ENCODE data around the gene KNOP1.
"Not testable (repeated sequence)": the region's sequence is repeated elsewhere in the genome, so short reads cannot be mapped to it uniquely, and the experiment has no call there.

Gene KNOP1

GRCh38 chr16:19718624-19718965 lies 568 bp upstream of the KNOP1 start:
- peak overlapping the region in 1 of 2 experiments; percentile 49 for H3K27ac ChIP-seq (ENCODE audit: insufficient read depth in 1 of 2, low read depth in 1 of 2, low read length in 2 of 2, poor library complexity in 1 of 2, severe bottlenecking in 2 of 2)
- CTCF ChIA-PET, result interaction anchor here (1.7 kb wide), 1 partner anchor 89 kb away, joined by 4 read pairs; no protein-coding TSS in a partner anchor
- no peaks in the 10 kb centered on the region for H3K27me3 ChIP-seq (replicated peaks in 2 of 5; ENCODE audit: control insufficient read depth in 4 of 5, insufficient read depth in 5 of 5, low read length in 4 of 5)
- no peaks in the 10 kb centered on the region for H3K9me3 ChIP-seq (ENCODE audit: control extremely low read depth in 1 of 5, control insufficient read depth in 4 of 5, insufficient read depth in 2 of 5, low read depth in 1 of 5, low read length in 4 of 5)
- H3K4me3 ChIP-seq (ENCODE audit: control insufficient read depth in 1 of 7, extremely low read depth in 1 of 7, insufficient read depth in 4 of 7, low read depth in 2 of 7, low read length in 6 of 7), result peak overlapping the region; percentile 88 to 99 (median 91)
- H3K4me1 ChIP-seq (ENCODE audit: control extremely low read depth in 1 of 4, control insufficient read depth in 4 of 4, insufficient read depth in 4 of 4, low read length in 3 of 4), result peaks cover 4 to 21% (median 13%) of the 10 kb centered on the region in 4 experiments
- peak in 2 of 3 donors; percentile 15 to 36 for DNase-seq
- POLR2A ChIA-PET, result no interaction called here
- 0% methylated on average over 21 of the region's 21 CpGs for WGBS (ENCODE audit: insufficient coverage)
- H3K36me3 ChIP-seq (ENCODE audit: control insufficient read depth in 4 of 4, insufficient read depth in 4 of 4, low read length in 3 of 4), result peaks cover 0 to 15% (median 6%) of the 10 kb centered on the region in 4 experiments

- 2% methylated on average over 6 of the region's 10 CpGs for WGBS (ENCODE audit: insufficient coverage)
- CTCF ChIA-PET, result interaction anchor here (1.7 kb wide), 1 partner anchor 90 kb away, joined by 4 read pairs; no protein-coding TSS in a partner anchor
These were observed 713 bp downstream of the KNOP1 start for GRCh38 chr16:19717314-19717713.

GRCh38 chr16:19716728-19717127 lies 1.3 kb downstream of the KNOP1 start:
- H3K4me1 ChIP-seq (ENCODE audit: control extremely low read depth in 1 of 4, control insufficient read depth in 4 of 4, insufficient read depth in 4 of 4, low read length in 3 of 4), result peaks cover 4 to 21% (median 13%) of the 10 kb centered on the region in 4 experiments
- H3K9me3 ChIP-seq (ENCODE audit: control extremely low read depth in 1 of 5, control insufficient read depth in 4 of 5, insufficient read depth in 2 of 5, low read depth in 1 of 5, low read length in 4 of 5); POLR2A ChIA-PET; CTCF ChIA-PET; H3K27me3 ChIP-seq (replicated peaks in 2 of 5; ENCODE audit: control insufficient read depth in 4 of 5, insufficient read depth in 5 of 5, low read length in 4 of 5); DNase-seq; H3K27ac ChIP-seq (ENCODE audit: insufficient read depth in 1 of 2, low read depth in 1 of 2, low read length in 2 of 2, poor library complexity in 1 of 2, severe bottlenecking in 2 of 2): not testable (repeated sequence)
- WGBS (ENCODE audit: insufficient coverage), result 91% methylated on average over 4 of the region's 11 CpGs
- H3K36me3 ChIP-seq (ENCODE audit: control insufficient read depth in 4 of 4, insufficient read depth in 4 of 4, low read length in 3 of 4), result peaks cover 0 to 31% (median 11%) of the 10 kb centered on the region in 4 experiments
- H3K4me3 ChIP-seq (ENCODE audit: control insufficient read depth in 1 of 7, extremely low read depth in 1 of 7, insufficient read depth in 4 of 7, low read depth in 2 of 7, low read length in 6 of 7), result peak overlapping the region in 4 of 7 experiments; percentile 88 to 99 (median 94)

More at GRCh38 chr16:19717314-19717713, 713 bp downstream of the KNOP1 start:
- Histone ChIP-seq H3K27me3 (replicated peaks in 2 of 5; ENCODE audit: control insufficient read depth in 4 of 5, insufficient read depth in 5 of 5, low read length in 4 of 5) (no peaks in the 10 kb centered on the region), H3K4me1 (ENCODE audit: control extremely low read depth in 1 of 4, control insufficient read depth in 4 of 4, insufficient read depth in 4 of 4, low read length in 3 of 4) (peaks cover 4 to 21% (median 13%) of the 10 kb centered on the region in 4 experiments), H3K36me3 (ENCODE audit: control insufficient read depth in 4 of 4, insufficient read depth in 4 of 4, low read length in 3 of 4) (peaks cover 0 to 25% (median 9%) of the 10 kb centered on the region in 4 experiments), H3K27ac (ENCODE audit: insufficient read depth in 1 of 2, low read depth in 1 of 2, low read length in 2 of 2, poor library complexity in 1 of 2, severe bottlenecking in 2 of 2) (peak overlapping the region in 1 of 2 experiments; percentile 73), H3K9me3 (ENCODE audit: control extremely low read depth in 1 of 5, control insufficient read depth in 4 of 5, insufficient read depth in 2 of 5, low read depth in 1 of 5, low read length in 4 of 5) (no peaks in the 10 kb centered on the region), H3K4me3 (ENCODE audit: control insufficient read depth in 1 of 7, extremely low read depth in 1 of 7, insufficient read depth in 4 of 7, low read depth in 2 of 7, low read length in 6 of 7) (peak overlapping the region; percentile 88 to 99 (median 91))
- POLR2A ChIA-PET, result no interaction called here
- DNase-seq, result peak in 1 of 3 donors; percentile 9

GRCh38 chr16:19716183-19716582 lies 1.8 kb downstream of the KNOP1 start:
- H3K27me3 ChIP-seq (replicated peaks in 2 of 5; ENCODE audit: control insufficient read depth in 4 of 5, insufficient read depth in 5 of 5, low read length in 4 of 5), result no peaks in the 10 kb centered on the region
- POLR2A ChIA-PET, result no interaction called here
- no peak overlapping the region for H3K4me3 ChIP-seq (ENCODE audit: control insufficient read depth in 1 of 7, extremely low read depth in 1 of 7, insufficient read depth in 4 of 7, low read depth in 2 of 7, low read length in 6 of 7)
- H3K4me1 ChIP-seq (ENCODE audit: control extremely low read depth in 1 of 4, control insufficient read depth in 4 of 4, insufficient read depth in 4 of 4, low read length in 3 of 4), result peaks cover 4 to 20% (median 13%) of the 10 kb centered on the region in 4 experiments
- H3K9me3 ChIP-seq (ENCODE audit: control extremely low read depth in 1 of 5, control insufficient read depth in 4 of 5, insufficient read depth in 2 of 5, low read depth in 1 of 5, low read length in 4 of 5), result no peaks in the 10 kb centered on the region
- H3K36me3 ChIP-seq (ENCODE audit: control insufficient read depth in 4 of 4, insufficient read depth in 4 of 4, low read length in 3 of 4), result peaks cover 0 to 36% (median 16%) of the 10 kb centered on the region in 4 experiments
- CTCF ChIA-PET, result no interaction called here
- no peak for DNase-seq
- no peak overlapping the region for H3K27ac ChIP-seq (ENCODE audit: insufficient read depth in 1 of 2, low read depth in 1 of 2, low read length in 2 of 2, poor library complexity in 1 of 2, severe bottlenecking in 2 of 2)
- 100% methylated on average over 1 of the region's 1 CpG for WGBS (ENCODE audit: insufficient coverage)

GRCh38 chr16:19715566-19715965 lies 2.5 kb downstream of the KNOP1 start:
- 98% methylated on average over 5 of the region's 5 CpGs for WGBS (ENCODE audit: insufficient coverage)
- POLR2A ChIA-PET, result no interaction called here

GRCh38 chr16:19713697-19714096 lies 4.3 kb downstream of the KNOP1 start:
- Histone ChIP-seq H3K4me3 (ENCODE audit: control insufficient read depth in 1 of 7, extremely low read depth in 1 of 7, insufficient read depth in 4 of 7, low read depth in 2 of 7, low read length in 6 of 7) (no peak overlapping the region), H3K27ac (ENCODE audit: insufficient read depth in 1 of 2, low read depth in 1 of 2, low read length in 2 of 2, poor library complexity in 1 of 2, severe bottlenecking in 2 of 2) (no peak overlapping the region), H3K27me3 (replicated peaks in 2 of 5; ENCODE audit: control insufficient read depth in 4 of 5, insufficient read depth in 5 of 5, low read length in 4 of 5) (no peaks in the 10 kb centered on the region), H3K9me3 (ENCODE audit: control extremely low read depth in 1 of 5, control insufficient read depth in 4 of 5, insufficient read depth in 2 of 5, low read depth in 1 of 5, low read length in 4 of 5) (no peaks in the 10 kb centered on the region), H3K36me3 (ENCODE audit: control insufficient read depth in 4 of 4, insufficient read depth in 4 of 4, low read length in 3 of 4) (peaks cover 0 to 61% (median 26%) of the 10 kb centered on the region in 4 experiments), H3K4me1 (ENCODE audit: control extremely low read depth in 1 of 4, control insufficient read depth in 4 of 4, insufficient read depth in 4 of 4, low read length in 3 of 4) (peaks cover 4 to 13% (median 9%) of the 10 kb centered on the region in 4 experiments)
- POLR2A ChIA-PET, result no interaction called here
- no peak for DNase-seq
- CTCF ChIA-PET, result no interaction called here
- WGBS (ENCODE audit: insufficient coverage), result 100% methylated on average over 5 of the region's 6 CpGs

More at GRCh38 chr16:19715566-19715965, 2.5 kb downstream of the KNOP1 start:
- no peaks in the 10 kb centered on the region for H3K9me3 ChIP-seq (ENCODE audit: control extremely low read depth in 1 of 5, control insufficient read depth in 4 of 5, insufficient read depth in 2 of 5, low read depth in 1 of 5, low read length in 4 of 5)
- H3K27me3 ChIP-seq (replicated peaks in 2 of 5; ENCODE audit: control insufficient read depth in 4 of 5, insufficient read depth in 5 of 5, low read length in 4 of 5), result no peaks in the 10 kb centered on the region
- no peak for DNase-seq
- H3K27ac ChIP-seq (ENCODE audit: insufficient read depth in 1 of 2, low read depth in 1 of 2, low read length in 2 of 2, poor library complexity in 1 of 2, severe bottlenecking in 2 of 2), result no peak overlapping the region
- H3K36me3 ChIP-seq (ENCODE audit: control insufficient read depth in 4 of 4, insufficient read depth in 4 of 4, low read length in 3 of 4), result peaks cover 0 to 42% (median 18%) of the 10 kb centered on the region in 4 experiments
- CTCF ChIA-PET, result interaction anchor here (1.1 kb wide), 1 partner anchor 118 kb away, joined by 3 read pairs; no protein-coding TSS in a partner anchor
- no peak overlapping the region for H3K4me3 ChIP-seq (ENCODE audit: control insufficient read depth in 1 of 7, extremely low read depth in 1 of 7, insufficient read depth in 4 of 7, low read depth in 2 of 7, low read length in 6 of 7)
- H3K4me1 ChIP-seq (ENCODE audit: control extremely low read depth in 1 of 4, control insufficient read depth in 4 of 4, insufficient read depth in 4 of 4, low read length in 3 of 4), result peaks cover 4 to 18% (median 13%) of the 10 kb centered on the region in 4 experiments

GRCh38 chr16:19712418-19713058 lies 5.5 kb downstream of the KNOP1 start:
- Histone ChIP-seq H3K4me1 (ENCODE audit: control extremely low read depth in 1 of 4, control insufficient read depth in 4 of 4, insufficient read depth in 4 of 4, low read length in 3 of 4) (peaks cover 3 to 11% (median 7%) of the 10 kb centered on the region in 4 experiments), H3K4me3 (ENCODE audit: control insufficient read depth in 1 of 7, extremely low read depth in 1 of 7, insufficient read depth in 4 of 7, low read depth in 2 of 7, low read length in 6 of 7) (no peak overlapping the region), H3K36me3 (ENCODE audit: control insufficient read depth in 4 of 4, insufficient read depth in 4 of 4, low read length in 3 of 4) (peaks cover 0 to 68% (median 32%) of the 10 kb centered on the region in 4 experiments), H3K9me3 (ENCODE audit: control extremely low read depth in 1 of 5, control insufficient read depth in 4 of 5, insufficient read depth in 2 of 5, low read depth in 1 of 5, low read length in 4 of 5) (no peaks in the 10 kb centered on the region), H3K27ac (ENCODE audit: insufficient read depth in 1 of 2, low read depth in 1 of 2, low read length in 2 of 2, poor library complexity in 1 of 2, severe bottlenecking in 2 of 2) (no peak overlapping the region), H3K27me3 (replicated peaks in 2 of 5; ENCODE audit: control insufficient read depth in 4 of 5, insufficient read depth in 5 of 5, low read length in 4 of 5) (no peaks in the 10 kb centered on the region)
- DNase-seq, result no peak
- ChIA-PET POLR2A (no interaction called here), CTCF (interaction anchor here (1.7 kb wide), 1 partner anchor 174 kb away, joined by 4 read pairs; no protein-coding TSS in a partner anchor)
- 98% methylated on average over 10 of the region's 11 CpGs for WGBS (ENCODE audit: insufficient coverage)
